GM06990 (cell line): ENCODE data around the gene CTSD.

Experiments
- DNase-seq: peaks from one replicate; pipeline ENCODE4 v3.0.0-alpha.2; 2011; ENCODE audit not compliant: insufficient read length; ENCODE audit errors: extremely low read depth
- H3K27me3 ChIP-seq: replicated peaks from 2 replicates; pipeline ENCODE4 v1.6.0; 2011; ENCODE audit warnings: low read length; ENCODE audit not compliant: control insufficient read depth, insufficient read depth
- H3K36me3 ChIP-seq: 2 replicates; pipeline ENCODE4 v1.5.1; 2011; ENCODE audit warnings: low read length; ENCODE audit not compliant: control insufficient read depth, insufficient read depth
- H3K4me3 ChIP-seq: replicated peaks from 2 replicates; pipeline ENCODE4 v1.5.1; 2011; ENCODE audit warnings: low read depth, mild to moderate bottlenecking, control low read depth, low read length
- TF ChIP-seq, protein P1 (sequence below): IDR thresholded peaks from 2 replicates; pipeline ENCODE4 v1.5.1; 2011; ENCODE audit warnings: low read length, control low read depth, mild to moderate bottlenecking, inconsistent platforms; ENCODE audit not compliant: insufficient read depth, poor library complexity, severe bottlenecking

CTSD gene

DNA sequence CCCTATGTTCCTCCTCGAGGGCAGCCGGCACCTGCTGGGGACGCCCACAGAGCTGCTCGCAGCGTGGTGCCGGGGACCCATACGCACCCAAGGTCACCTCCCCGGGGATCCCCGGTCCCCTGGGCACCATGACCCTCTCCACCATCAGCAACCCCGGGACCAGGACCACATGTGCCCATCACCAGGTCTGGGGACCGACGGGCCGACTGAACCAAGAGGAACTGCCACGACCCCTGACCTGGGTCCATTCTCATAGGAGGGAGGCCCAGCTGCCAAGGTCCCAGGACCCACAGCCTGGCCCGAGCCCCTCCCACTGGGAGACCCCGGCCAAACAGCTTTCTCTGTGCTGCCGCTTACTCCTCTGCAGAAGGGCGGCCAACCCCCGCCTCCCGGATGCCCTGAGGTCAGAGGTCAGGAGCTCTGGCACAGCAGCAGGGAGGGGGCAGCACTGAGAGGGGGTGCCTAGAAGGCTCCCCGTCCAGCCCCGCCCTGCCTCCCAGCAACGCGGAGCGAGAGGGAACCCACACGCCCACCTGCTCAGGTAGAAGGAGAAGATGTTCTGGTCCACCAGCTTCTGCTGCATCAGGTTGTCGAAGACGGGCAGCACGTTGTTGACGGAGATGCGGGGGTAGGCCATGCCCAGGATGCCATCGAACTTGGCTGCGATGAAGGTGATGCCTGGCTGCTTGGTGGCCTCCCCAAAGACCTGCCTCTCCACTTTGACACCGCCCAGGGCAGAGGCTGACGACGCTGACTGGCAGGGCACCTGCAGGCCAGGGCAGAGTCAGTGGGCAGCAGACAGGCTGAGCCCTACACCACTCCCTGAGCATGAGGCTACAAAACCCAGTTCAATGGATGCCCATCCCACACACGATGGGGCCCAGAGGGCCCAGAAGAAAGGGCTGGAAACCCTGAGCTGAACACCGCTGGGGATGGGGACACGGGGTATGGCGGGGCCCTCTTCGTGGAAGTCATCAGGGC lies 6.6 kb downstream of the CTSD start:
- peaks cover 2% of the 10 kb centered on the region for H3K36me3 ChIP-seq
- H3K4me3 ChIP-seq, result no peak overlapping the region
- no peak for DNase-seq
- H3K27me3 ChIP-seq, result no peaks in the 10 kb centered on the region
- TF ChIP-seq, protein P1, sequence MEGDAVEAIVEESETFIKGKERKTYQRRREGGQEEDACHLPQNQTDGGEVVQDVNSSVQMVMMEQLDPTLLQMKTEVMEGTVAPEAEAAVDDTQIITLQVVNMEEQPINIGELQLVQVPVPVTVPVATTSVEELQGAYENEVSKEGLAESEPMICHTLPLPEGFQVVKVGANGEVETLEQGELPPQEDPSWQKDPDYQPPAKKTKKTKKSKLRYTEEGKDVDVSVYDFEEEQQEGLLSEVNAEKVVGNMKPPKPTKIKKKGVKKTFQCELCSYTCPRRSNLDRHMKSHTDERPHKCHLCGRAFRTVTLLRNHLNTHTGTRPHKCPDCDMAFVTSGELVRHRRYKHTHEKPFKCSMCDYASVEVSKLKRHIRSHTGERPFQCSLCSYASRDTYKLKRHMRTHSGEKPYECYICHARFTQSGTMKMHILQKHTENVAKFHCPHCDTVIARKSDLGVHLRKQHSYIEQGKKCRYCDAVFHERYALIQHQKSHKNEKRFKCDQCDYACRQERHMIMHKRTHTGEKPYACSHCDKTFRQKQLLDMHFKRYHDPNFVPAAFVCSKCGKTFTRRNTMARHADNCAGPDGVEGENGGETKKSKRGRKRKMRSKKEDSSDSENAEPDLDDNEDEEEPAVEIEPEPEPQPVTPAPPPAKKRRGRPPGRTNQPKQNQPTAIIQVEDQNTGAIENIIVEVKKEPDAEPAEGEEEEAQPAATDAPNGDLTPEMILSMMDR, result no peak

DNA sequence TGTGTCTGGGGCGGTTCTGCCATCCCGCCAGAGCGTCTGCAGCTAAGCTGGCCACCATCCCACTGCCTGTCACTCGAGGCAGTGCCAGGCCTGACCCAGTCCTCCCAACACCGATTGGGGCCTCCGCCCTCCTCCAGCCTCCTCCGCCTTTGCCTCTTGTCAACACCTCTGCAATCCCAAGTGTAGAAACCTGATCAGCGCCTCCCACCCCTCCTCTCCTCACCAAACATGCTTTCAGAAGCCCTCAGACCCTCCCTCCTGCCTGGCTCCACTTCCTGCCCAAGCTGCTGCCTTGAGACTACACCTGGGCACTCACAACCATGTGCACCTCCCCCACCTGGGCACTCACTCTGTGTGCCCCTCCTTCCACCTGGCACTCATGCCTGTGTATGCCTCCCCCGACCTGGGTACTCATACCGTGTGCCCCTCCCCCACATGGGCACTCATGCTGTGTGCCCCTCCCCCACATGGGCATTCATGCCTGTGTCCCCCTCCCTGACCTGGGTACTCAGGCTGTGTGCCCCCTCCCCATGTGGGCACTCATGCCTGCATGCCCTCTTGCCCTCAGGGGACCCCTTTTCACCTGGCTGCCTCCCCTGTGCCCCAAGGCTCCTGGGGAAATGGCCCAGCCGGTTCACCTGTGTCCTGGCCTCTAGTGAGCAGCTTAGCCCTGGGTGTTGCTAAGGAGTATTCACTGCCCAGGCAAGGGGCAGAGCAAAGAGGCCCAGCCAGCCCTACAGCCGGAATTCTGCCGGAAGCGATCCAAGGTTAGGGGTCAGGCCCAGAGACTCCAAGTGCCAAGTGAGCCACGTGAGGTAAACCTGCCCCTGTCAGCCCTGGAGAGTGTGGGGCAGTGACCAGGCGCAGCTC lies 7.8 kb downstream of the CTSD start:
- TF ChIP-seq, protein P1, result no peak
- no peaks in the 10 kb centered on the region for H3K27me3 ChIP-seq
- no peak for DNase-seq
- peaks cover under 1% of the 10 kb centered on the region for H3K36me3 ChIP-seq
- no peak overlapping the region for H3K4me3 ChIP-seq

DNA sequence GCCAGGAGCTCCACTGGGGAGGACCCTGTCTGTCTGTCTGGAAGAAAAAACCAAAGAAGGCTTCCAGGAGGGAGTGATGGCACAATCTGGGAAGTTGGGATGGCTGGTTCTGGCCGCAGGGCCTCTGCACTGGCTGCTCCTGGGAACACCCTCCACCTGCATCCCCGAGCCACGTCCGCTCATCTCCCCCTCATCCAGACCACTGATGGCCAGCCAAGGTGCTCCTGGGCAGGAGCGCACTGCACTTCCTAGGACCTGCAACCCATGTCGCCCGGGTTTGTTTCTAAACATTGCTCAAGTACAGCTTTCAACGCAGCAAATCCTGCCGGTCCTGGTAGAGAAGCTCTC lies 8.4 kb downstream of the CTSD start:
- Histone ChIP-seq H3K4me3 (no peak overlapping the region), H3K27me3 (no peaks in the 10 kb centered on the region), H3K36me3 (no peaks in the 10 kb centered on the region; the same call in 1 of the 2 replicates)
- no peak for DNase-seq
- TF ChIP-seq, protein P1, result no peak

DNA sequence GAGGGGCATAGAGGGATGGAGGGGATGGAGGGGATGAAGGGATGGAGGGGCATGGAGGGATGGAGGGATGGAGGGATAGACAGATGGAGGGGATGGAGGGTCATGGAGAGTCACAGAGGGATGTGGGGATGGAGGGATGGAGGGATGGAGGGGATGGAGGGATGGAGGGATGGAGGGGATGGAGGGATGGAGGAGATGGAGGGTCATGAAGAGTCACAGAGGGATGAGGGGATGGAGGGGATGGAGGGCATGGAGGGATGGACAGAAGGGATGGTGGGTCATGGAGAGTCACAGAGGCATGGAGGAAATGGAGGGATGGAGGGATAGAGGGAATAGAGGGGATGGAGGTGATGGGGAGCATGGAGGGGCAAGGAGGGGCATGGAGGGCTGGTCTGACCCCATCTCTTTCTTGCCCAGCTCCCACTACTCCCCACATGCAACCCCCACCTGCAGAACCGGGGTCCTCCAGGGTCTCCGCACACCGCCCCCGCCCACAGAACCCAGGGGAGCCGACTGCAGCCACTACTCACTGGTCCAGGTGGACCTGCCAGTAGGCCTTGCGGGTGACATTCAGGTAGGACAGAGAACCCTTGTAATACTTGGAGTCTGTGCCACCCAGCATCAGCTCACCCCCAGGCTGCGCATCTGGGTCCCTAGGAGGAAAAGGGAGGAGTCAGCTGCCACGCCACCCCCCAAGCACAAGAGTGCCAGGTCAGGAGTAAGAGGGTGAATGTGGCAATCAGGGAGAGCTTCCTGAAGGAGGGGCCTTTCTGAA lies 9.2 kb downstream of the CTSD start:
- H3K27me3 ChIP-seq, result no peaks in the 10 kb centered on the region
- TF ChIP-seq, protein P1, result no peak
- H3K4me3 ChIP-seq, result no peak overlapping the region
- DNase-seq, result no peak
- H3K36me3 ChIP-seq, result no peaks in the 10 kb centered on the region; the same call in 1 of the 2 replicates

DNA sequence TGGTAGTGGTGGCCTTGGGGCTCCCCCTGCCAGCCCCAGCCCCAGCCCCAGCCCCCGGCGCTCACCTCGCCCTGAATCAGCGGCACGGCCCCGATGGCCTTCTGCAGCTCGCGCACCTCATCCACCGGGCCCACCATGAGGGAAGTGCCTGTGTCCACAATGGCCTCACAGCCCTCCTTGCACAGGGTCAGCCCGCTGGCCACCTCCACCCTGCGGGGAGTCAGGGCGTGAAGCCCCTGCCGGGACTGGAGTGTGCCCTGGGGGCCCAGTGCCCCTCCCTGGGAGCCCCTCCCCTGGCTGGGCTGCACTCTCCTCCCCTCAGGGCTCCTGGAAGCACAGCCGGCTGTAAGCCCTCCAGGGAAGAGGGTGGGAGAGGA lies 9.8 kb downstream of the CTSD start:
- Histone ChIP-seq H3K36me3 (no peaks in the 10 kb centered on the region; the same call in 1 of the 2 replicates), H3K4me3 (no peak overlapping the region), H3K27me3 (no peaks in the 10 kb centered on the region)
- no peak for DNase-seq
- TF ChIP-seq, protein P1, result no peak
